Measurements from ENCODE around the gene MYO5B.

DNA sequence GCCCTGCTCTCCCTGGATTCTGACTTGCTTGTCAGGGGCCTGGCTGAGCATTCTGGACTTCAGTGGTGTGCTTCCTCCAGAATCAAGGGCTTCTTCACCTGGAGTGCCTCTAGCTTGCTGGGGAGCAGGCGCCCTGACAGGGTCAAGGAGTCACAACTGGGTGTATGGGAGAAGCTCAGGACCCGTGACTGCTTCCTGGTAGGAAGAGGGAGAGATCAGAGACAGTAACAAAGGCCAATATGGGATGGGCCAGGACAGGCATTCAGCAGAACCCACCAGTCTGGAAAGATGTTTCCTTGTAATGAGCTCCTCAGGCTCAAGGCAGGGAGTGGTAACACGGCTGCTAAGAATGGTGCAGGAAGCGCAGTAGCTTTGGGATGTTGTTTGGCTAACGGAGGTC lies 277.2 kb downstream of the MYO5B start:
- TF ChIP-seq CTCF (IDR thresholded peaks at IDR 0.05) = no peak
- no peak for TF ChIP-seq POLR2A (IDR thresholded peaks at IDR 0.05)

Measured in thyroid gland (tissue), 4 donors.